ENCODE data around the gene TLE6.
"Not testable (repeated sequence)": the region's sequence is repeated elsewhere in the genome, so short reads cannot be mapped to it uniquely, and the experiment has no call there.

Gene TLE6

GRCh38 chr19:3005345-3005744, 28.0 kb downstream of the TLE6 start:
- no peak for DNase-seq

- no peak for DNase-seq
Observed at GRCh38 chr19:3006075-3006767, 28.9 kb downstream of the TLE6 start.

GRCh38 chr19:3007975-3008374, 30.6 kb downstream of the TLE6 start:
- DNase-seq, result no peak

GRCh38 chr19:3008994-3009393, 31.6 kb downstream of the TLE6 start:
- no peak for DNase-seq

GRCh38 chr19:3010871-3011270, 33.5 kb downstream of the TLE6 start:
- no peak for DNase-seq

- not testable (repeated sequence) for DNase-seq
Observed at GRCh38 chr19:3012059-3012458, 34.7 kb downstream of the TLE6 start.

GRCh38 chr19:3012621-3013262, 35.4 kb downstream of the TLE6 start:
- no peak for DNase-seq

- DNase-seq, result no peak
Observed at GRCh38 chr19:3013263-3013725, 35.9 kb downstream of the TLE6 start.

GRCh38 chr19:3014135-3014534, 36.8 kb downstream of the TLE6 start:
- no peak for DNase-seq

GRCh38 chr19:3015126-3016057, 38.0 kb downstream of the TLE6 start:
- DNase-seq, result no peak

- no peak for DNase-seq
Observed at GRCh38 chr19:3017923-3018322, 40.6 kb downstream of the TLE6 start.

- DNase-seq, result no peak
Observed at GRCh38 chr19:3019211-3019854, 42.0 kb downstream of the TLE6 start.

- no peak for DNase-seq
Observed at GRCh38 chr19:3020321-3020960, 43.1 kb downstream of the TLE6 start.

- DNase-seq, result no peak
Observed at GRCh38 chr19:3024509-3024869, 47.1 kb downstream of the TLE6 start.

- no peak for DNase-seq
Observed at GRCh38 chr19:3024870-3025548, 47.6 kb downstream of the TLE6 start.

- DNase-seq, result no peak
Observed at GRCh38 chr19:3025549-3025886, 48.2 kb downstream of the TLE6 start.

GRCh38 chr19:3026768-3027167, 49.4 kb downstream of the TLE6 start:
- no peak for DNase-seq

GRCh38 chr19:3027292-3027691, 49.9 kb downstream of the TLE6 start:
- DNase-seq, result no peak

- DNase-seq, result no peak
Observed at GRCh38 chr19:3027981-3028304, 50.6 kb downstream of the TLE6 start.

GRCh38 chr19:3028305-3029064, 51.1 kb downstream of the TLE6 start:
- no peak for DNase-seq

All from NCI-H187 treated with DMSO at 0.1 percent for 48 hours (cell line).